T47D (cell line): ENCODE data around the gene SMG9.

Source experiments
- DNase-seq, 2 experiments: peaks; one replicate each; pipeline versions ENCODE4 v3.0.0 to v3.0.0-alpha.2; 2011 to 2012; ENCODE audit warnings: low read depth in 1 of 2, low spot score in 1 of 2
- JUND ChIP-seq: IDR thresholded peaks from 2 replicates; pipeline ENCODE4 v1.6.1; 2012; ENCODE audit warnings: low read depth
- in situ Hi-C: cut with HindIII; loops from 2 replicates; pipeline ENCODE4 v1.10.0; 2016; ENCODE audit warnings: low sequenced_read_pairs, low pct_unique_long_range_greater_than_20kb

SMG9 gene

DNA sequence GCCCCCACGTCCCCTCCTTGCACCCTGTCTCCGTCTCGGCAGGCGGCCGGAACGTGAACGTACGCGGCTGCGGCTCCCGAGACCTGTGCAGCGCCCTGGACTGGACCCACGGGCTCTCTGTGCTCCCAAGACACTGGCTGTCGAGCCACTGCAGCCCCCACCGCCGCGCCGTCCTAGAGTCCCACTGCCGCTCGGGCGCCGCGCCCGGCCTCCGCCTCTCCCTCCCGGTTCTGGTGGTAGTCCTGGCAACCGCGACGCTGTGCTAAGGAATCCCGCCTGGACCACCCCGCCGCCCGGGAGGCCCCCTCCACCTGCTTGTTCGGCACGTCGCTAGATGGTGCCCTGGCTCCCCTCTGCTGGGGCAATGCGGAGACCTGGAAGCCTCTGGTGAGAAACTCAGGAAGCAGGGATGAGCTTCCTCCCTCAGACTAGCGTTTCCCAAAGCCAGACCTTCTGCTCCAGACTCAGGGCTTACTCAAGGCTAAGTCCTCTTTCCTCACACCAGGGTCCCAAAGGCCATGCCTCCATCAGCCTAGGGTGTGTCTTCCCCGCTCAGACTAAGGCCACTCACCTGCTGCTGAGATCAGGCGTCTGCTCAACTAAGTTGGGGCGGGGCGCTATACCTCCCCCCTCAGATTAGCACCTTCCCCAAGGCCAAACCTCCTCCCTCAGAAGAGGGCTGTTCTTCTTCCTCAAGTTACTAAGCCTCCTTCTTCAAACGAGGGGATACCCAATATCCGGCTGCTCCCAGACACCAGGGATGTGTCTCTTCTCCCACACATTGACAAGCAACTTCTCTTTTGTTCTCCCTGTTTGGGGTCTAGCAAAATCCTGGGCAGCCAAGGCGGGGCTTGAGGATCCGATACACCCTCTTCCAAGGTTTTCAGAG is 55.0 kb downstream of the SMG9 start:
- TF ChIP-seq JUND, result no peak
- no peak for DNase-seq
- in situ Hi-C loops, result no loop called here

GRCh38 chr19:43697295-43697694 is 57.5 kb downstream of the SMG9 start:
- in situ Hi-C loops, result no loop called here
- TF ChIP-seq JUND, result no peak
- DNase-seq, result no peak

GRCh38 chr19:43695985-43696704 is 58.6 kb downstream of the SMG9 start:
- DNase-seq, result no peak
- TF ChIP-seq JUND, result no peak
- in situ Hi-C loops, result no loop called here

DNA sequence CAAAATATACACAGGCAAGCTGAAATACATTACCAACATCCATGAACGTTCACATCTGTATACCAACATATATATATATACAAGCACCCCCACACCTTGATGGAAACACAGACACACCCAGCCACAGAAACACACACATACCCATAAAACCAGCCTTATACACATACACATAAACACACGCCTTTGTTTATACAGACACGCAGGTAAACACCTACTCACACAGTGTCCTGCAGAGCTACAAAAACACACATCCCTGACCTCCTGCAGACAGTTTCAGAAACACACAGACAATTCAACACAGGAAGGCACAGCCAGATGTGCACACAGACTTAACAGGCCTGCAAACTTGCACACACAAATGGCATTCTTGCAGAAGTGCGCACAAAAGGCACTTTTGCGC is 60.2 kb downstream of the SMG9 start:
- no peak for DNase-seq
- no peak for TF ChIP-seq JUND
- in situ Hi-C loops, result no loop called here

GRCh38 chr19:43692877-43693276 is 61.9 kb downstream of the SMG9 start:
- in situ Hi-C loops, result no loop called here
- no peak for TF ChIP-seq JUND
- DNase-seq, result no peak

DNA sequence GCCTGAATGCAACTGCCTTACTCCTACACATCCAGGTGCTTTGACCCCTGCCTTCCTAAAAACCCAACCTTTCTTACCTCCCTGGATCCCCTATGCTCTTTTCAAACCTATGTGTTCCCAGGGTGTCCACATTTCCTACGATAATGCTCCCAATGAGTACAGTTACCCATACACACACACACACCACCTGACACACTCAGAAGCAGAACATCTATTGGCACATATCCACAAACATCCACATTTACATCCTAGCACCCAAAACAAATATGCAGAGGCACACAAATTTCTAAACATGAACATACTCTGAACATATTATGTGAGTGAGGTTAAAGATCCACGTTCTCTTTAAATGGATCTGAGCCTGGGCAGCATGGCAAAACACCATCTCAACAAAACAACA is 62.4 kb downstream of the SMG9 start:
- DNase-seq, result no peak
- in situ Hi-C loops, result no loop called here
- TF ChIP-seq JUND, result no peak

- in situ Hi-C loops, result no loop called here
- no peak for DNase-seq
- no peak for TF ChIP-seq JUND
Measured at GRCh38 chr19:43691755-43692154, 63.0 kb downstream of the SMG9 start.

GRCh38 chr19:43690890-43691289 is 63.9 kb downstream of the SMG9 start:
- no peak for TF ChIP-seq JUND
- DNase-seq, result no peak
- in situ Hi-C loops, result no loop called here

DNA sequence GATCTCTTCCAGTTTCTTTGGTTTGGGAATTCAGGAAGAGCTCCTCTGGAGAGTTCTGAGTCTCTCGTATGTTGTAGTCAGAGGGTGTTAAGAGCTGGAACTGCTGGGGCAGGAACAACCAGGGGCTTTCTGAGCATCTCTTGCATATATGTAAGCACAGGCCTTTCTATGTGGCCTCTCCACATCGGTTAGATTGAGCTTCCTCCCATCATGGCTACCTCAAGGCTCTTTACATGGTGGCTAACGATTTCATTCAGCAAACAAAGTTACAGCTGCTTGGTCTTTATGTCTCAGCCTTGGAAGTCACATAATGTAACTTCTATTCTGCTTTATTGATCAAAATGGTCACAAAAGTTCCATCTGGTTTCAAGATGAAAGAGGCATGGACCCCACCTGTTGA is 64.3 kb downstream of the SMG9 start:
- in situ Hi-C loops, result no loop called here
- TF ChIP-seq JUND, result no peak
- no peak for DNase-seq

DNA sequence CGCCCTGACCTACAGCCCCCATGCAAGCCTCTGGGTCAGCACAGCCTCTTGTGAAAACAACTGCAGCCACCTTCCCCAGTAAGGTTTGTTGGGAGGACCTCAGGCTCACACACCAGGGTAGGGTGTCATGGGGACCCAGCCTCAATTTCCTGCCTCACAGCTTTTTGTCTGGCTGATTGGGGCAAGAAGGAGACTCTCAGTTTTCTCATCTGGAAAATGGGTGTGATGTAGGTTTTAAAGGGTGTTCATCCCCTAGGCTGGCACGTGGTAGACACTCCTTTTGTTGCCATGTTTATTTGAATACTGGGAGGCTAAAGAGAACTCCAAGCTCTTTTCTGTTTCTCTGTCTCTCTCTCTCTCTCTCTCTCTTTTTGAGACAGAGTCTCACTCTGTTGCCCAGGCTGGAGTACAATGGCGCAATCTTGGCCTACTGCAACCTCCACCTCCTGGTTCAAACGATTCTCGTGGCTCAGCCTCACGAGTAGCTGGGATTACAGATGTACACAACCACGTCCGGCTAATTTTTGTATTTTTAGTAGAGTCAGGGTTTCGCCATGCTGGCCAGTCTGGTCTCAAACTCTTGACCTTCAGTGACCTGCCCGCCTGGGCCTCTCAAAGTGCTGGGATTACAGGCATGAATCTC is 66.6 kb downstream of the SMG9 start:
- in situ Hi-C loops, result no loop called here
- no peak for DNase-seq
- no peak for TF ChIP-seq JUND

DNA sequence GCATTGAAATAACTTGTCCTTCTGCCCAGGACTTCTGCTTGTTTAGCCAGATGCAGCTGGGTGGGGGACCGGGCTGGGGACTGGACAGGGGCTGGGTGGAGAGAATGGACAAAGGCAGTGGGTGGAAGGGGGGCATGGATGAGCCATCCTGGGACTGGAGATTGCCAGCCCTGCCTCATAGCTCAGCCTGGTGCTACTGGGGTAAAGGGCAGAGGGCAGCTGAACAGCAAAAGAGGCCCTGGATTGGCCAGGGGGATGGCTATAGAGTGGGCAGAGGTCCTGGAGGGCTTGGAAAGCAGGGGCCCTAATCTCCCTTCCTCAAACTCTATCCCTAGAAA is 67.1 kb downstream of the SMG9 start:
- in situ Hi-C loops, result no loop called here
- no peak for TF ChIP-seq JUND
- no peak for DNase-seq

DNA sequence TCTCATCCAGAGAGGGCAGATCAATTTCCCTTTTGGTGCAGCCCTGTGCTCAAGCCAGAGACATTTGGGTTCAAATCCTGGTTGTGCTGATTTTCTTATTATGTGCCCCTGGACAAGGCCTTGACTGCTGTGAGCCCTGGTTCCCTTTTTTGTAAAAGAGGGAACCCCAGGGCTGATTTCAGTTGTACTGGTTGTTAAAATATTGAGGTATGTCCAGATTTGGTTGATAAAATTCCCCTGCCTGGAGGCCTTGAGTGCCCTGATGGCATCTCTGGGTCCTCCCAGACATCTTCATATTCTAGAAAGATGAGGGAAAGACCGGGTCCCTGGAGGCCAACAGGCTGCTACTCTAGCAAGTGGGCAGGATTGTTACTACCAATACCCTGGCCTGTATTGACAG is 70.4 kb downstream of the SMG9 start:
- no peak for DNase-seq
- TF ChIP-seq JUND, result no peak
- in situ Hi-C loops, result no loop called here

- in situ Hi-C loops, result no loop called here
- no peak for DNase-seq
- no peak for TF ChIP-seq JUND
Measured at GRCh38 chr19:43683905-43684304, 70.9 kb downstream of the SMG9 start.
